Pericardium fibroblast (primary cell): ENCODE results near the gene ATP12A. TPM values are rescaled to one million over a fixed set of nuclear protein-coding genes. Genes with fewer than 3 reads are reported as not detected.

ENCODE experiments used
- total RNA-seq: library from RNA; depleted of rRNA; stranded (reverse); fragments of >200 nt; gene quantifications from 2 replicates; pipeline ENCODE4 v1.2.3, GENCODE V29; 2015

Gene ATP12A
- total RNA-seq, result not detected in 2 replicates

GRCh38 chr13:24680258-24680920, at the start of gene ATP12A:
Gene ATP12A (plus strand): TSS chr13:24680408. CDS start chr13:24680744, 336 bp downstream.

Other genes with a start within 250 kb of the ATP12A start
- gene PARP4, start 167.6 kb upstream of the ATP12A start, total RNA-seq, result 31.3 and 35.3 TPM in 2 replicates
- 0.12 and 0.34 TPM in 2 replicates for gene RNF17, start 83.8 kb downstream of the ATP12A start, total RNA-seq